Measurements from ENCODE around the gene ZNF140.

ZNF140 gene

GRCh38 chr12:133080368-133081158 is at the start of gene ZNF140:
TSS of gene ZNF140 (plus strand) at chr12:133080923. CDS start at chr12:133081321, 398 bp downstream.
- DNase-seq = peak; percentile 83 to 89

GRCh38 chr12:133037207-133038005 is 43.3 kb upstream of the ZNF140 start, which contains the start of gene ZNF84:
TSS of gene ZNF84 (plus strand) at chr12:133037509. CDS start at chr12:133041468, 3,959 bp downstream.
- peak; percentile 58 to 70 for DNase-seq

- no peak for DNase-seq
These were observed 42.5 kb upstream of the ZNF140 start for GRCh38 chr12:133038118-133038709.

- no peak for DNase-seq
These were observed 34.0 kb upstream of the ZNF140 start for GRCh38 chr12:133046698-133047097.

- DNase-seq = no peak
These were observed 23.3 kb upstream of the ZNF140 start for GRCh38 chr12:133057446-133057845.

GRCh38 chr12:133058203-133059113 is 22.3 kb upstream of the ZNF140 start:
- DNase-seq = no peak

GRCh38 chr12:133061954-133062353 is 18.8 kb upstream of the ZNF140 start:
- DNase-seq = no peak

- DNase-seq = no peak
These were observed 17.2 kb upstream of the ZNF140 start for GRCh38 chr12:133063556-133063955.

- no peak for DNase-seq
These were observed 6.9 kb upstream of the ZNF140 start for GRCh38 chr12:133073836-133074235.

- peak; percentile 86 to 89 for DNase-seq
These were observed 726 bp upstream of the ZNF140 start for GRCh38 chr12:133080026-133080367.

GRCh38 chr12:133081159-133081780 is 547 bp downstream of the ZNF140 start:
- no peak for DNase-seq

GRCh38 chr12:133083345-133083744 is 2.6 kb downstream of the ZNF140 start:
- no peak for DNase-seq

- no peak for DNase-seq
These were observed 24.9 kb downstream of the ZNF140 start for GRCh38 chr12:133105620-133106019.

GRCh38 chr12:133106253-133106652 is 25.5 kb downstream of the ZNF140 start:
- no peak for DNase-seq

- no peak for DNase-seq
These were observed 26.4 kb downstream of the ZNF140 start for GRCh38 chr12:133107121-133107520.

- DNase-seq = no peak
These were observed 27.4 kb downstream of the ZNF140 start for GRCh38 chr12:133108150-133108549.

GRCh38 chr12:133120385-133121191 is 39.9 kb downstream of the ZNF140 start:
- no peak for DNase-seq

GRCh38 chr12:133124674-133125073 is 44.0 kb downstream of the ZNF140 start:
- DNase-seq = no peak

GRCh38 chr12:133129368-133130037 is 48.8 kb downstream of the ZNF140 start:
- no peak for DNase-seq

GRCh38 chr12:133130038-133130807 is 49.5 kb downstream of the ZNF140 start, which contains the start of the genes ZNF10 and ZNF891:
TSS of gene ZNF10 (plus strand) at chr12:133130627. CDS start at chr12:133144493, 13,866 bp downstream.
TSS of gene ZNF891 (minus strand) at chr12:133130274. CDS start at chr12:133121918, 8,356 bp downstream.
- peak; percentile 39 to 77 for DNase-seq
